ENCODE data around the gene EZR.

DNA sequence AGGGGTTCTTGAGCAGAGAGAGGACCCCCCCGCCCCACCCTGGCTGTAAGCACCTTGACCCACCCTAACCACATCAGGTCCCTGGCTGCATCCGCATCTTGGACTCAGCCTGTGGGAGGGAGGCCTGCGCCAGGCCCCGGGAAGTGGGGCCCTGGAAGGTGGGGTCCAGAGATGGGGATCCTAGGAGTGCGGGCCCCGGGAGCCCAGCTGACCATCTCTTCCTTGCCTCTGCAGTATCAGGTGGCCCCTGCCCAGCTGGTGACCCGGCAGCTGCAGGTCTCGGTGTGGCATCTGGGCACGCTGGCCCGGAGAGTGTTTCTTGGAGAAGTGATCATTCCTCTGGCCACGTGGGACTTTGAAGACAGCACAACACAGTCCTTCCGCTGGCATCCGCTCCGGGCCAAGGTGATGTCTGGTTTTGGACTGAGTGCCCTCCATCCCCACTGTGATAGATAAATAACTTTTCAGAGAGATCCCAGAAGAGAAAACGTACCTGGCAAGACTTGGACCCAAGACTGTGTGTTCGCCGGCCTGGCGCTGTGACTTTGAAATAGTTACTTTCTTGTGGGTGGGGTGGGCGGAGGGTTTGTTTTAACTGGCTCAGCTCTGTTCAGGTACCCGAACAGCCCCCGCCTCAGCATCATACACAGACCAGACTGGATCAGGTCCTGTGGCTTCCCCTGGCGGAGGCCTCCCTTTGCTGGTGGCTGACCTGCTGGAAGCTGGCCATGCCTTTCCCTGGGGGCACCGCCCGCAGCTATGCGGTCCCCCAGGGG is 62.0 kb downstream of the EZR start:
- TF ChIP-seq SRSF1 (optimal IDR thresholded peaks at IDR 0.05; ENCODE audit: low read depth, low read length) (no peak), MAX (IDR thresholded peaks at IDR 0.05) (no peak), HNF4A (CRISPR knock-in tag; IDR thresholded peaks at IDR 0.05) (no peak), ZBTB20 (CRISPR knock-in tag; IDR thresholded peaks at IDR 0.05; ENCODE audit: borderline replicate concordance, low read depth) (no peak), PTBP1 (IDR thresholded peaks at IDR 0.05; ENCODE audit: low read depth, low read length, poor library complexity, severe bottlenecking) (no peak), TCF7L2 (IDR thresholded peaks at IDR 0.05; ENCODE audit: low read depth, low read length) (no peak)
- TF ChIP-seq, protein P1, sequence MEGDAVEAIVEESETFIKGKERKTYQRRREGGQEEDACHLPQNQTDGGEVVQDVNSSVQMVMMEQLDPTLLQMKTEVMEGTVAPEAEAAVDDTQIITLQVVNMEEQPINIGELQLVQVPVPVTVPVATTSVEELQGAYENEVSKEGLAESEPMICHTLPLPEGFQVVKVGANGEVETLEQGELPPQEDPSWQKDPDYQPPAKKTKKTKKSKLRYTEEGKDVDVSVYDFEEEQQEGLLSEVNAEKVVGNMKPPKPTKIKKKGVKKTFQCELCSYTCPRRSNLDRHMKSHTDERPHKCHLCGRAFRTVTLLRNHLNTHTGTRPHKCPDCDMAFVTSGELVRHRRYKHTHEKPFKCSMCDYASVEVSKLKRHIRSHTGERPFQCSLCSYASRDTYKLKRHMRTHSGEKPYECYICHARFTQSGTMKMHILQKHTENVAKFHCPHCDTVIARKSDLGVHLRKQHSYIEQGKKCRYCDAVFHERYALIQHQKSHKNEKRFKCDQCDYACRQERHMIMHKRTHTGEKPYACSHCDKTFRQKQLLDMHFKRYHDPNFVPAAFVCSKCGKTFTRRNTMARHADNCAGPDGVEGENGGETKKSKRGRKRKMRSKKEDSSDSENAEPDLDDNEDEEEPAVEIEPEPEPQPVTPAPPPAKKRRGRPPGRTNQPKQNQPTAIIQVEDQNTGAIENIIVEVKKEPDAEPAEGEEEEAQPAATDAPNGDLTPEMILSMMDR (CRISPR knock-in tag; IDR thresholded peaks at IDR 0.05), result no peak
- TF ChIP-seq, protein P2, sequence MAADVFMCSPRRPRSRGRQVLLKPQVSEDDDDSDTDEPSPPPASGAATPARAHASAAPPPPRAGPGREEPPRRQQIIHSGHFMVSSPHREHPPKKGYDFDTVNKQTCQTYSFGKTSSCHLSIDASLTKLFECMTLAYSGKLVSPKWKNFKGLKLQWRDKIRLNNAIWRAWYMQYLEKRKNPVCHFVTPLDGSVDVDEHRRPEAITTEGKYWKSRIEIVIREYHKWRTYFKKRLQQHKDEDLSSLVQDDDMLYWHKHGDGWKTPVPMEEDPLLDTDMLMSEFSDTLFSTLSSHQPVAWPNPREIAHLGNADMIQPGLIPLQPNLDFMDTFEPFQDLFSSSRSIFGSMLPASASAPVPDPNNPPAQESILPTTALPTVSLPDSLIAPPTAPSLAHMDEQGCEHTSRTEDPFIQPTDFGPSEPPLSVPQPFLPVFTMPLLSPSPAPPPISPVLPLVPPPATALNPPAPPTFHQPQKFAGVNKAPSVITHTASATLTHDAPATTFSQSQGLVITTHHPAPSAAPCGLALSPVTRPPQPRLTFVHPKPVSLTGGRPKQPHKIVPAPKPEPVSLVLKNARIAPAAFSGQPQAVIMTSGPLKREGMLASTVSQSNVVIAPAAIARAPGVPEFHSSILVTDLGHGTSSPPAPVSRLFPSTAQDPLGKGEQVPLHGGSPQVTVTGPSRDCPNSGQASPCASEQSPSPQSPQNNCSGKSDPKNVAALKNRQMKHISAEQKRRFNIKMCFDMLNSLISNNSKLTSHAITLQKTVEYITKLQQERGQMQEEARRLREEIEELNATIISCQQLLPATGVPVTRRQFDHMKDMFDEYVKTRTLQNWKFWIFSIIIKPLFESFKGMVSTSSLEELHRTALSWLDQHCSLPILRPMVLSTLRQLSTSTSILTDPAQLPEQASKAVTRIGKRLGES (CRISPR knock-in tag; IDR thresholded peaks at IDR 0.05; ENCODE audit: borderline replicate concordance), result no peak
